Calu3 (cell line): ENCODE results near the gene WNK1. TPM values are rescaled to one million over a fixed set of nuclear protein-coding genes. Genes with fewer than 3 reads are reported as not detected.

Experiments used
- BruUV-seq: library from RNA; stranded (reverse); fragments of 400-500 nt; replicated peaks from 2 replicates; lab custom pipeline; 2021; lab: Mats Ljungman, UMichigan
- CTCF ChIA-PET: fragments of 300-600 bp; sonication (Branson Sonifier 250); formaldehyde crosslinking; loops from one replicate; lab custom pipeline; 2022; ENCODE audit warnings: antibody characterized with exemption; lab: Charles Lee
- DNase-seq: peaks from one replicate; pipeline ENCODE4 v3.0.0; 2022
- H3K27ac Mint-ChIP-seq: one replicate; pipeline ENCODE4 v1.8.0; 2022; ENCODE audit warnings: mixed read lengths; ENCODE audit not compliant: unreplicated experiment
- H3K27me3 Mint-ChIP-seq: one replicate; pipeline ENCODE4 v1.8.0; 2022; ENCODE audit warnings: mixed read lengths; ENCODE audit not compliant: unreplicated experiment
- H3K36me3 Mint-ChIP-seq: one replicate; pipeline ENCODE4 v1.8.0; 2022; ENCODE audit warnings: mild to moderate bottlenecking, moderate library complexity, mixed read lengths; ENCODE audit not compliant: insufficient read depth, unreplicated experiment
- H3K4me1 Mint-ChIP-seq: one replicate; pipeline ENCODE4 v1.8.0; 2022; ENCODE audit warnings: mild to moderate bottlenecking, low read depth, mixed read lengths; ENCODE audit not compliant: unreplicated experiment
- H3K4me3 Mint-ChIP-seq: one replicate; pipeline ENCODE4 v1.8.0; 2022; ENCODE audit warnings: mild to moderate bottlenecking, low read depth, moderate library complexity, mixed read lengths; ENCODE audit not compliant: unreplicated experiment
- H3K9me3 Mint-ChIP-seq: one replicate; pipeline ENCODE4 v1.8.0; 2022; ENCODE audit warnings: low read depth, mixed read lengths; ENCODE audit not compliant: unreplicated experiment
- CTCF ChIP-seq: fragments of 200-600 bp; IDR thresholded peaks from one replicate; pipeline ENCODE4 v1.8.0; 2022; ENCODE audit warnings: antibody characterized with exemption; ENCODE audit not compliant: unreplicated experiment
- intact Hi-C: fragments of 100-400 bp; cut with micrococcal nuclease; formaldehyde crosslinking; loops from one replicate; pipeline ENCODE4 v1.10.0; 2022; ENCODE audit not compliant: unreplicated experiment
- total RNA-seq: library from RNA; stranded (reverse); gene quantifications from 2 replicates; pipeline ENCODE4 v1.2.3, GENCODE V29; 2022

The WNK1 gene
- total RNA-seq, 1 experiment from 2014 or later: 107 TPM

- no peak for TF ChIP-seq CTCF
- Mint-ChIP-seq H3K27me3 (no peaks in the 10 kb centered on the region), H3K4me1 (peaks cover 11% of the 10 kb centered on the region), H3K36me3 (peaks cover 13% of the 10 kb centered on the region), H3K4me3 (no peak overlapping the region), H3K9me3 (no peaks in the 10 kb centered on the region), H3K27ac (peak overlapping the region; percentile 88)
- DNase-seq: no peak
- intact Hi-C loops: loop anchor here (2.0 to 10.0 kb wide), 4 partner anchors 16 to 110 kb away; no protein-coding TSS in a partner anchor
- CTCF ChIA-PET: interaction anchor here (0.7 to 2.4 kb wide), 4 partner anchors 22 to 185 kb away, joined by 3 to 20 read pairs (median 8); no protein-coding TSS in a partner anchor
- BruUV-seq: no TSS peak
Observed at GRCh38 chr12:754851-755562, 2.6 kb downstream of the WNK1 start.

- no peak for TF ChIP-seq CTCF
- no peaks in the 10 kb centered on the region for H3K27me3 Mint-ChIP-seq
- intact Hi-C loops: loop anchor here (2.0 to 10.0 kb wide), 3 partner anchors 15 to 115 kb away; no protein-coding TSS in a partner anchor
- CTCF ChIA-PET: interaction anchor here (1.2 to 1.9 kb wide), 2 partner anchors 16 to 20 kb away, joined by 3 to 7 read pairs; no protein-coding TSS in a partner anchor
- no peak for DNase-seq
- peaks cover 20% of the 10 kb centered on the region for H3K4me1 Mint-ChIP-seq
- H3K36me3 Mint-ChIP-seq: peaks cover 13% of the 10 kb centered on the region
- BruUV-seq: no TSS peak
- no peak overlapping the region for H3K27ac Mint-ChIP-seq
- H3K4me3 Mint-ChIP-seq: no peak overlapping the region
- no peaks in the 10 kb centered on the region for H3K9me3 Mint-ChIP-seq
Observed at GRCh38 chr12:759628-760027, 7.2 kb downstream of the WNK1 start.

- no peak for TF ChIP-seq CTCF
- no peak overlapping the region for H3K4me3 Mint-ChIP-seq
- CTCF ChIA-PET: interaction anchor here (0.8 to 1.9 kb wide), 3 partner anchors 10 to 16 kb away, joined by 3 to 7 read pairs (median 3); no protein-coding TSS in a partner anchor
- DNase-seq: no peak
- peaks cover 20% of the 10 kb centered on the region for H3K4me1 Mint-ChIP-seq
- peaks cover 4% of the 10 kb centered on the region for H3K36me3 Mint-ChIP-seq
- no TSS peak for BruUV-seq
- H3K9me3 Mint-ChIP-seq: no peaks in the 10 kb centered on the region
- no peak overlapping the region for H3K27ac Mint-ChIP-seq
- no peaks in the 10 kb centered on the region for H3K27me3 Mint-ChIP-seq
- intact Hi-C loops: loop anchor here (2.0 kb wide), 1 partner anchor 14 kb away; no protein-coding TSS in a partner anchor
Observed at GRCh38 chr12:761256-761655, 8.9 kb downstream of the WNK1 start.

GRCh38 chr12:765840-766239 is 13.5 kb downstream of the WNK1 start:
- no peak overlapping the region for H3K4me3 Mint-ChIP-seq
- intact Hi-C loops: no loop called here
- no peak for TF ChIP-seq CTCF
- CTCF ChIA-PET: no interaction called here
- H3K27me3 Mint-ChIP-seq: no peaks in the 10 kb centered on the region
- H3K27ac Mint-ChIP-seq: no peak overlapping the region
- H3K36me3 Mint-ChIP-seq: no peaks in the 10 kb centered on the region
- H3K4me1 Mint-ChIP-seq: peaks cover 12% of the 10 kb centered on the region
- no peak for DNase-seq
- no peaks in the 10 kb centered on the region for H3K9me3 Mint-ChIP-seq
- BruUV-seq: no TSS peak
